ENCODE results near the gene BNC2.

Gene BNC2

DNA sequence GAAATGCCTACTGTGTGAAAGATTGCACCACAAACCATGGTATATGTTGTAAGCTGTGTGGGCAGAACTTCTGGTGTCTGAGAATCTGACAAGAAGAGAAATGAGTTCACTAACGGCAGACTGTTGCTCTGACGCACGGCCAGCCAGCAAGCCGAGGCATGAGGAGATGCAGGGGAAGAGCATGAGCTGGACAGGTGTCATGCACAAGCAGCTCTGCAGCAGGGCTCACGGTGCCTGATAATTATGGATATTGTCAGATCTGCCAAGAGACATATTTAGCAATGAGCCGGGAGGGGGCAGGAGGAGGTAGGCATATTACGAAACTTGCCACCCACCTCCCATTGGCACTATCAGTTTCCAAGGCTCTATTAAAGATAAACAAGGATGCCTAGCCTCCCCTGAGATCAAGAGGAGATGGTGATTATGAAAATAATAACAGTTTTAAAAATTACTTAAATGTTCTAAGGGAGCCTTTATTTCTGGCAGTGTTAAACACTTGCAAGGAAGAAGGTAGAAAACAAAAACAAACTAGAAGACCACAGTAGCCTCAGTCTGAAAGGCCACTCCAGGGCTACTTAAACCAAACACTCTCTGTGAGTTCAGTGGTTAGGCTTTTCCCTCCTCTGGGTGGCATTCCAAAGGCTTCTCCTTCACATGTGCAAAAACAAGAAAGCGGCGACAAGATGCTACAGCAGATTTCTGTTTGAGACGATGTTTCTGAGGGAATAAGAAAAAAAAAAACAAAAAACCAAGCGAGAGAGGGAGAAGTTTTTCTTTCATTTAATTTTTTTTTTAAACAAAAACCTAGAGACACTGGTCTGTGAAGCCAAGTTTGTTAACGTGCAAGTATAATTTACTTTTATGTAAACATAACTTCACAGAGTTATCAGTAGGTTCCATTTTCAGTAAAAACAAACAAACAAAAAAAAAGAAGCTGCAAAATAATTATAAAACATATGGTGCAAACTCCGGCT lies 339.5 kb downstream of the BNC2 start:
- DNase-seq: no peak

DNA sequence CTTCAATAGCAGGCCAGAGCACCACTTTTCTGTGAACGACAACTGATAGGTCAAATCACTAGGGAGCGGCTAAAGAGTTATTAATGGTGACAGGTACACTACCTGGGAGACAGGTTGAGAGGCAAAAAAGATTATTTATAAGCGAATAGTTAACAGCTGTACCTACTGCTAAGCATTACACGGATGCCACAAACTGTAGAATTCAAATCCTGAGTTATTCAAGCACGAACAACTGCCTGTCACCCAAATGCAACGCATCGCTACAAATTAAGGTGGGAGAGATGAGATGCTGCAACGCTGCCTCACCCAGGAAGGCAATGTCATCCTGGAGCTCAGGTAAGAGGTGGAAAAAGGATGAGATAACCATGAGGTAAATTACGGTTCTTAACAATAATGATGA lies 342.9 kb downstream of the BNC2 start:
- no peak for DNase-seq

DNA sequence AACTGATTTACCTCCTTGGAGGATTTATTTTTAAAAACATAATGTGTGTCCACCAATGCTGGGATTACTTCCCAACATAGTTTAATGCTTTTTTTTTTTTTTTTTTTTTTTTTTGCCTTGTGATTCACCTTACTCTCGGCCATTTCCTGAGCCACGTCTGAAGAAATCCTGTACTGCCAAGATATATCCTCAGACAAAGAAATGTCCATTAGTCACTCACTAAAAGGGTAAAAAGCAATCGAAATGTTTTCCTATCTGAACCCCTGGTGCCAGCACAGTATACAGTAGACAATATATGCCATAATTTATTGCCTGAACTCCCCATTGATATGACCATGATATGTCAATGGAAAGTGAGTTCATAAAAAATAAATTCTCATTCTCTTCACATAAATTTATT lies 344.1 kb downstream of the BNC2 start:
- no peak for DNase-seq

DNA sequence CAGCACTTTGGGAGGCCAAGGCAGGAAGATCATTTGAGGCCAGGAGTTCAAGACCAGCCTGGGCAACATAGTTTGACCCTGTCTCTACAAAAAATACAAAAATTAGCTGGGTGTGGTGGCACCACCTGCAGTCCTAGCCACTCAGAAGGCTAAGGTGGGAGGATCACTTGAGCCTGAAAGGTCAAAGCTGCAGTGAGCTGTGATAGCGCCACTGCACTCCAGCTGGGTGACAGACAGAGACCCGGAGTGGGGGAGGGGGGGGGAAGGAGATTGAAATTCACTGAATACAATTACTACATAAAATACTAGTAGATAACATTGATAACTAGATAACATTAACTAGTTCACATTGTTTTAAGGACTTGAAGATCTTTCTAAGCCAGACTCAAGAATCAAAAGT lies 345.6 kb downstream of the BNC2 start:
- no peak for DNase-seq

DNA sequence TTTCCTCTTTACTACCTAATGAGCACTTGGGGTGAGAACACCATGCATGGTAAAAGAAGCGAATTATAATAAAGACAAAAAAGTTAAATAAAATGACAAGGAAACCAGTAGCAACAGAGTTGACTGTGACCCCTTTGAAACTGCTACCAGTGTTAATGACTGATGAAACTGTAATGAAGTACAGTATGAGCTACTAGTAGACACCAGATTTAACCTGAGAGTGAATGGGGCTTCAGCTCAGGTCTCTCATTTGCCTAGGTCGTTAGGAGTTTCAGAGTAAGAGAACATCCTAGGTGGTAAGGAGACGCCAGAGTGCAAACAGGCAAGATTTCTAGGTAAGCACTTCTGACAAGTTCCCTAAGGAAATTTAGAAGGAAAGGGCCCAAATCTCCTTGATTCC lies 346.4 kb downstream of the BNC2 start:
- no peak for DNase-seq

DNA sequence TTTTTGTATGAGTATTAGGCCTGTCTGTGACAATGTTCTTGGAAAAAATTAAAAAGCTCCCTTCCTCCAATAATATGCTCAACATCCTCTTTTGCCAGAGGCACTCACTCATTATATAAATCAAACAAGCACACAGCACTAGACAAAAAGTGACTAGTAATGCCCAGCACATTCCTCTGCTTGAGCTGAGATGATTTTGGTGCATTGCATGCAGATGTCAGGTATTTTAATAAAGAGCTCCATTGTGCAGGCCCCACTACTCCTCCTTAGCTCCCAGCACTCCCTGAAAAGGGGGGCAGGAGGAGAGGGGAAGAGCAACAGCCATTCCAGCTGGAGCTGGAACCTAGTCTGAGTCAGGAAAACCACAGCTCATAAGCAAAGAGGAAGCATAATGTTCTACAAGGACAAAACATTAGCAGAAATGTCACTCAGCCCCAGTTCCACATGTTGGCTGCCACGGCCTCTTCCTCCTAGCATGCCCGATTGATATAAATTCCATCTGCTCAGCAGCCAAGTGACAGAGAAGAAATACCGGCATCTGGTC lies 348.5 kb downstream of the BNC2 start:
- peak; percentile 58 for DNase-seq

DNA sequence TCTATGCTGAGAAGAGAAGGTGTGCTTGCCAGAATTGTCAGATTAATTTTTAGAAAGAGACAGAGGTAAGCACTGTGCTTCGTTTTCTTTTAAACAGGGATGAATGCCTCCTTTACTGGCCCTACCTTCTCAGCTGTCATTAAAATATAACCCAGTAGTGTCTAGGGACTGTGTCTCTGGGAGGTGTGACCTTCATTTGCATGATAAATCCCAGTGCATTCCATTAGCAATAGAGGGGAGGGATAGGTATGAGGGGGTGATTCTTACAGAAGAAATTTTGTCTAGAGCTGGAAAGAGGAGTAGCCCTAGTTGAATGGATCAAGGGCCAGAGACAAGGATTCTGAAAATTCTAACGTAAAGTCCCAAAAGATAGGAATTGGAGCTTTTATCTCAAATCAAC lies 351.5 kb downstream of the BNC2 start:
- no peak for DNase-seq

DNA sequence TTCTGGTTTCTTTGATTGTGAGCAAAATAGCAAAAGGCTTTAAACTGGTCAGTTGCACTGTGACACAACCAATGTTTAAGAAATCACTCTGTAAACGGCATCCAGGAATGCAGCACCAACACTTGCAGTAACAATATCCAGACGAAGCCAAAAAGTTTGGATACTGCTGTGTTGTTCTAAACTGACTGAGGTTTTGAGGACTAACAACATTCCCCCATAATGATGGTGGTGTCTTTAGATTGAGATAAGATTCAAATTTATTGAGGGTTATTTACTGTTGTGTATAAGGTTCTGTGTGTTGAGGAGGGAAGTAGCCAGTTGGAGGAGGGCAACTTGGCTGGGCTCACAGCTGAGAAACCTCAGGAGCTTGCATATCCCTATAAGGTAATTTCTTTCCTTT lies 353.6 kb downstream of the BNC2 start:
- no peak for DNase-seq

DNA sequence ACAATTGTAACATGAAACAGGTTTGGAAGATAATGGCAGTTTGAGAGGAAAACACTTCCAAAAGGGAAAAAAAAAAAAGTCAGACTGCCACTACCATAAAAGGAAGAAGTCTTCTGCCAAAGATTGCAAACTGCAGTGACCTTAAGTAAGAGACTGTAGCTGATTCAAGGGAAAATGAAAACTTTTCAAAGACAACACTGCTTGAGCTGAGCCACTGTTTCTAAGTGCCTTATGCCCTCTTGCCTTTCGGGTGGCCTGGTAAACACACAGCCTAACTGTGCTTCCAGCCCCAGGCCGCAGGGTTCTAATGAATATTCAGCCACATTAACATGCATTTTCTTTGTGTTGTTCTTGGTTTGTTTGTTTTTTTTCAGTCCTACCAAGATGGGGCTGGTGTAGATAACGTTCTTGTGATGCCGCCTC lies 354.6 kb downstream of the BNC2 start:
- DNase-seq: no peak

DNA sequence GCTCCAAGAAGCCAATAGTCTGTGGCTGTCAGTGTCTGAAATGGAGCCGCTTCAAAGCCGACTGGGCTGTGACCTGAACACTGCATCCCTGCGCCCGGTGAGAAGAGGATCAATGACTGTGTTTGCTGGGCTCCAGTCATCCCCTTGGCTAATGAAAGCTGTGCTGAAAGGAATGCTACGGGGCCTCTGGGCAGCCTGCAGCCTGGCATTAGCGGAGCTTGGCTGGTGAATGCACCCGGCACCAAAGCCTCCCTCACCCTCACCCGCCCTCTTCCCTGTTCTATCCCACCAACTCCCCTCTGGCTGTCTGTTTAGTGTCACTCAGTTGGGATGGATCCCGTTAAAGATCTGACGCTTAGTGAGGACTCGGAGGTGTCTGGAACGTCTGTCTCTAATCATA lies 355.3 kb downstream of the BNC2 start:
- DNase-seq: no peak

DNA sequence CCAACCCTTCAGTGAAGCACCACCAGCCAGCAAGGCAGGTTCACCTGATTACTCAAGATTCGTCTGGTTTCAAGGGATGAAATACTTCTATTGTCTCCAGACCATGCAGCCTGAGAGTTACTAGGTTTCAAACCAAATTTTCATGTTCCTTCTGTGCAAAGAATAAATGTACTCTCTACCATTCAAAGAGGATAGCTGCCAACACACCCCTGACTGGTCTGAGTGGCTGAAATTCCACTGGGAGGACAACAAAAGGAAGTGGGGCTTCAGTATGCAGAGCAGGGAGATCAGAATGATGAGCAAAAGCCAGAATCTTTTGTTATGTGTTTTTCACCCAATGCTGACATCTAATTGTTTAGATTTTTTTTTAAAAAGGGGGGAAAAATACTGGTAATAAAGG lies 356.3 kb downstream of the BNC2 start:
- DNase-seq: no peak

DNA sequence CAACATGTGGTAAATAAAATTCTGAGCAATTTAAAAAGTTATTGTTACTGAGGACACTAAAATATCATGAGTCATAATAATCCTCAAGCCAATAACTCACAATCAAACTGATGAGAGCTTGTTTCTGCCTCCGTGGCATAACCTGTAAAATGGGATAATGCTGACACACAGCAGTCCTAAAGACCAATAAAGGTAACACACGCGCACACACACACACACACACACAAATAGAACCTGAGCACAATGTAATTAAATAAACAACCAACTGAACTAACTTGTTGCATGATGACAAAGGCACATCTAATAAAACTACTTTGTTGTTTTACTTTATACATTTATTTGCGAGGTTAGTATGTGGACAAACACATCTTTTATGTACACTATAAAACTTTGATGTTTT lies 358.2 kb downstream of the BNC2 start:
- DNase-seq: no peak

DNA sequence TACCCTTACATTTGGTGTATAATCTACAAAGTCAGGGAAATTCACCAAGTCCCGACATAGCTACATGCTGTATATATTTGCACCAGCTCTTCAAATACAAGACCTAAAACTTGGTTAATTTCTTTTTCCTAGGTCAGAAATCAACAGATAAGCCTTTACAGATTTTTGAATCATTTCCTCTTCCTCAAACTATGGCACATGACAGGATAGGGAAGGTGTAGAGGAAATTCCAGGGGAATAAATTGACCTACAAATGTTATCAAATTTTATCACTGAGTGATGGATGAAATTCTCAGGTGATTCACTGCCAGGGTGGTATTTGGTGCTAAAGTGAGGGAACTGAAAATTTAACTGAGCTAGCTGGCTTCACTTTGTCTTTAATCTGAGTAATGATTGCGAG lies 360.0 kb downstream of the BNC2 start:
- DNase-seq: no peak

DNA sequence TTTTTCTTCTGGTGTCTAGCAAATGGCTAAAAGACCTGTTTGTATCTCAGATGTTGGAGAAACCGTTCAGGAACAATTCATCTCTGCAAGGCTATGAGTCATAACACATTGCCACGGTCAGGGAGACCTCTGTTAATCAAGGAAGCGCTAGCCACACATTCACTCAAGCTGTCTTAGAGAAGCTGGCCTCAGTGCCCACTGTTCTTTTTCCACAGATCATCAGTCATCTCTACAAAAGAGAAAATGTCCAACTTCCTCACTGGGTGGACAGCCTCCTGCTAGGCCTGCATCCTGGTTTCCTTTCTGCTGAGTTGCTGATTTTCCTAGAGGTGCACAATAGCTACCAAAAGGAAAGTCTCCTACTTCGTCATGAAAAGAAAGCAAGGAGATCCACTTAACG lies 360.5 kb downstream of the BNC2 start:
- no peak for DNase-seq

DNA sequence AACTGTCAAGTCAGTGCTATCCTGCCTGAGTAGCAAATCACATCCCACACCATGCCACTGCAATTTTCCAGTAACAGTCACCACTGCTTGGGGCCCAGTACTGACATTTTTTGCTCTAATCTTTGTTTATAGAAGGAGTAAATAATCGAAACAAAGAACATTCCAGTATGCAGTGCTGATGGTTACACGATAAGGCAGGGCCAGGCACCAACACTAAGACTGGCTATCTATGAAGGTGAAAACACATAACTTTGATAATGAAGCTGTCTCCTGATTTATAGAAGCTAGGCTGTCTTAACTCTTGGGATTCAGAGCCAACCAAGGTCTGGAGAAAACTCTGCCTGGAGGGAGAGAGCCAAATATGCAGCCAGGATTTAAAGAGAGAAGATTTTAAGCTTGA lies 365.3 kb downstream of the BNC2 start:
- DNase-seq: no peak

DNA sequence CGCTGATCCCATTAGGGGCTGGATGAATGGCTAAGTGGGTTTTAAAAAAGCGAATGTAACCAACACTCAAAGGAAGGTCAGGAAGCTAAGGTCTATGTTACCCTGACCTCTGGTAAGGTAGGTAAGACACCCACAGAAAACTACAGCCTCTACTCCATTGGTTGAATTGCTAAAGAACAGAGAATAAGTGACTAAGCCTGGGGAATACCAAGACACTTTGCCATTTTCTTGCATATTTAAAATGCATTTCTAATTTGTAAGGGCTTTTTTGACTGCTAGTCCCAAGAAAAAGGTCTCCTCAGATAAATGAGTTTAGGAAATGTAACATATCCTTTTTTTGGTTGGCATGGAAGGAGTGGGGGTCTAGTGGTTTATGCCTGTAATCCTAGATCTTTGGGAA lies 368.7 kb downstream of the BNC2 start:
- no peak for DNase-seq

DNA sequence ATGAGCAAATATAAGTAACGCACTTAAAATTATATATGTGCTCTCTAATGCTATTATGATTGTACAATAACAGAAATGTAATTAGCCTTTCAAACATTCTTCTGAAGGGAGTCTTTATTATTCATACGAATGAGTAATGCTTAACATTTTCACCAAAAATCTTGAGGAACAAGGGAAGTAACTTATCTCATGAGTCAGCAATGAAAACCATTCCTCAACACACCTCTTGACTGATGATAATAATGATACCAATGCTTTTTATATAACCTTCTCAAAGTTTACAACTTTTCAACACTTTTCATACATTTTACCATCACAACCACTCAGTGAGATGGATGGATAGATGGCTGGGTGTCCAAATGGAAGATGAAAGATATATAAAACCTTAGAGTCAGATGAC lies 369.3 kb downstream of the BNC2 start:
- no peak for DNase-seq

DNA sequence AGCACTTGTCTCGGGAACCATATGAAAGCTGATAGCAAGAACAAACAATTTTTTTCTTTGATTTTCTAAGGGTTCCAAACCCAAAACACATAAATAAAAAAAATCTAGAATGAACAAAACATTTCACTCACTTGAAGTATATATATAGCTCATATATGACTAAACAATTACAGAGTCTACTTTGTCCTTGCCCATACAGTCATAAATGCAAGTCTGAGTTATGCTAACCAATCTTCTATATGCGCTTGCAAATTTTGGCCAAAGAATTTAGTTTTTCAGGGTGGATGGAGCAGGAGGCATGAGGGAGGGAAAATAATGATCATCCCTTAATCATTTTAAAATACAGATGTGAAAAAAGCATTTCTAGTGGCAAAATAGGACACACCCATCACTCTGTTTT lies 370.1 kb downstream of the BNC2 start:
- no peak for DNase-seq

DNA sequence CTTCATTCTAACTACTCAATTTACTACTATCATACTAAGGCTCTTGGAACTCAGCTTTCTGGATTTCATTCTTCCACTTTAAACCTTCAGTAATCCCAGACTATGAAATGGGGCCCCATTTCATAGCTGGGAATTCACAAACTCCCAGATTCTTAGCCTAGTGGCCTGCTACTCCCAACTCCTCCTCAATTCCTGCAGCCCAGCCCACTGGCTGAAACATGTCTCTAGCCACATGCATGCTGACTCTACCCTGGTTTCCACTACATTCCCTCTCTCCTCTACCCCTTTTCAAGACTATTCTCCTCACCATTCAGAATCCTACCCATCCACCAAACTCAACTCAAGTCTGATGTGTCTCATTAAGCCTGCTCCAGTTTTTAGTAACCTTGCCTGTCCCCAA lies 370.6 kb downstream of the BNC2 start:
- no peak for DNase-seq

DNA sequence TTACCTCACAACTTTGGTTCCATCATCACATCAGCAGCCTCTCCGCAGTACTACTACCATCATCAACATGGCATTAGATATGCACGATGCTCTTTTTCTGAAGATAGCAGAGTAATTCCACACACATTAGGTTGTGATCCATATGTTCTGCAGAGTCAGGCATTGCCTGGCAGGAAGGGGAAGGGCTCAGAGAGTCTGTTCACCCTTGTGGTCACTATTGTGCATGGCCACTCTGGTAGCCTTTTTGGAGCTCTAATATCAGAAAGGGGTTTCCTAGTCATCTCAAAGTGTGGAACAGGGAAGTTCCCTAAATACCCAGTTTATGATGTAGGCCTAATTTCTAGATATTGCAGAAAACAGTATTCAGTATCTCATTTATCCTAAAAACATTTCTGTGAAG lies 373.6 kb downstream of the BNC2 start:
- no peak for DNase-seq

DNA sequence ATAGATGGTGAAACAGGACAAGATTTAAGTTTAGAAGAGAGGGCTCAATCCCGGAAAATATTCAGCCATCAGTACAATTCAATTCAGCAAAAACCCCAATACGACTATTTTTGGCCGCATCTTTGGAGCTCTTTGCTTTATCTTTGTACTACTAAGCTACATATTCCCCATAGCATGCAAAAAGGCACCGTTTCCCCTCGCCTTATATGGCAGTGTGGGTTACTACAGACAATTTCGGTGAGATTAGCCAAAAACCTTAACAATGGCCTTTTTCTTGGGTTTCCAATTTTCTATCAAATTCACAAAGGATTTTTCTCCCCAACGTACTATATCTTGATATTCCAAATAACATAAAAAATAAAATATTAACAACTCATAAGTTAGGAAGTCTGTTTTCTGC lies 382.6 kb downstream of the BNC2 start:
- no peak for DNase-seq

DNA sequence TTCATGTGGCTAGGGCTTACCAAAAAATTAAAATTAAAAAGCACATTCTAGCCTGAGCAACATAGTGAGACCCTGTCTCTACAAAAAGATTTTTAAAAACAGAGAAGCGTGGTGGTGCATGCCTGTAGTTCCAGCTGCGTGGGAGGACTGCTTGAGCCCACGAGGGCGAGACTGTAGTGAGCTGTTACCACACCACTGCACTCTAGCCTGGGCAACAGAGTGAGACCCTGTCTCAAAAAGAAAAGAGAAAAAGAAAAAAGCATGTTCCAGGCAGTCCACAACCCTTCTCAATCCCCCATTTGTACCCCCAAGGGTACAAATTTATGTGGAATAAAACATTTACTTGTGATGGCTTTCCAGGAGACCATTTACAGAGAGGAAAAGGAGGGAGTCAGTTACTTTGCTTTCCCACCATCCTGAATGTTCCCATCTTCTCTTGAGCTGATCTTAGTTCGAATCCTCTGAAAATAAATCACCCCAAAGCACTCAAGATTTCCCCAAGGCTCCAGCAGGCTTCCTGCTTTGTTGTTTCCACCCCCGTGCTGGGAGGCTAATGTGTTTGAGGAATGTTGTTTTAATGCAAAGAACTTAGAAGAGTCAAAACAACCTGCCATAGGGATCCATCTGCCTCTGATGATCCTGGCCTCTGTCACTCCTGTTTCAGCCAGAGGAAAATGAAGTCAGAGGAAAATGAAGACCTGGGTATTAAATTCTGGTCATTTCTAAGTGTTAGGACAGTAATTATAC lies 384.7 kb downstream of the BNC2 start:
- DNase-seq: no peak

DNA sequence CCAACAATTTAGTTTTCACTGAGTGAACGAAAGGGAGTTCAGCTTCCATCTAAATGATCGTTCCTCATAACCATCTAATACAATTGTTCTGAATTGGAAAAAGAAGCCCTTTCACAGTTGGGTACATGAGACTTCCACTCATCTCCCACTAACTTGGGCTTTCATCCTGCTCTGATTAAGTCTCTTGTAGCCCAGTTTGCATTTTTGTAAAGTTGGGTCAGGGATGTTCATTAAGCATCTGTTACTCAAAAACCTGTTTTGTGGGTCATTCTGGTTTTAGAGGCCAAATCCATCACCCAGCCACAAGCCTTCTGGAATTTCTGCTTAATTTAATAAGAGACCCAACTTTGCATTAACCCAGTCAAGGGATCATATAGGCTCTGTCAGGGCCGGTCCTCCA lies 385.3 kb downstream of the BNC2 start:
- DNase-seq: no peak

DNA sequence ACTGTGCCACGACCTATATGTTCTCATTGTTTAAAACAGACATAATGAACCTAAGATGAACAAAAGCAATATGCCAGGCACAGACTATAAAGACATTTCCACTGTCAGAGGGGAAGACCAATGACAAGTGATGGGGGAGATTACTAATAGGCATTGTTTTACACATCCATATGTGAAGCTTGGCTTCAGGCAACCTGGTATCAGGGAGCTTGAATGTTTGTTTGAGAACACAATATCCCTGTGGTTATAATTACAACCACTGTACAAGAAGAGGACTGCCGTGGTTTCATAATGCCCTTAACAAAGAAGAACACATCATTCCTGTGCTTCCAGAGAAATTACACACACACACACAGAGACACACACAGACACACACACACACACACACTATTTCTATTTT lies 385.7 kb downstream of the BNC2 start:
- no peak for DNase-seq

Data from amniotic stem cell (primary cell).